B cell (primary cell): ENCODE measurements around the gene CR1L. TPM values are rescaled to one million over a fixed set of nuclear protein-coding genes. Genes with fewer than 3 reads are reported as not detected.

Experiments
- ATAC-seq: fragments of 200-7000 bp; cut with Tn5 transposase; one replicate; pipeline ENCODE4 v1.10.0; 2021; ENCODE audit warnings: low read depth, mild to moderate bottlenecking, moderate number of reproducible peaks, moderate library complexity
- CTCF ChIA-PET: fragments of 350-600 bp; sonication (Branson Sonifier 250); formaldehyde crosslinking; loops from one replicate; lab custom pipeline; 2021; ENCODE audit warnings: antibody characterized with exemption, inconsistent platforms; lab: Charles Lee
- POLR2A ChIA-PET: fragments of 350-600 bp; sonication (Branson Sonifier 250); formaldehyde crosslinking; loops from one replicate; lab custom pipeline; 2021; ENCODE audit warnings: antibody characterized with exemption; lab: Charles Lee
- DNase-seq: peaks from one replicate; pipeline ENCODE4 v3.0.0; 2013
- H2AFZ ChIP-seq: 2 replicates; pipeline ENCODE4 v1.6.1; 2012; ENCODE audit warnings: mild to moderate bottlenecking, low read depth, low read length; ENCODE audit not compliant: insufficient read depth, poor library complexity, severe bottlenecking
- H3K27ac ChIP-seq, 2 donors: 1 replicate in 1 of 2; 2 replicates in 1 of 2; pipeline ENCODE4 v1.5.1; 2012 to 2013; ENCODE audit warnings: low read length in 2 of 2, mild to moderate bottlenecking in 2 of 2, moderate library complexity in 1 of 2
- H3K27me3 ChIP-seq, 4 experiments: fragments of 200-600 bp in 1 of 4; sonication (generic) in 1 of 4; replicated peaks in 1 of 4; 1 replicate in 2 of 4; 2 replicates in 2 of 4; pipeline versions ENCODE4 v1.6.1 to v1.7.0; 2013 to 2016; ENCODE audit warnings: low read length in 3 of 4, mild to moderate bottlenecking in 2 of 4, mixed read lengths in 1 of 4, moderate library complexity in 1 of 4; ENCODE audit not compliant: insufficient read depth in 4 of 4, control insufficient read depth in 3 of 4; ENCODE audit errors: control extremely low read depth in 1 of 4
- H3K36me3 ChIP-seq, 2 experiments: replicated peaks in 1 of 2; 1 replicate in 1 of 2; 2 replicates in 1 of 2; pipeline versions ENCODE4 v1.6.1 to v1.7.1; 2013; ENCODE audit warnings: low read length in 1 of 2; ENCODE audit not compliant: insufficient read depth in 2 of 2, control insufficient read depth in 1 of 2; ENCODE audit errors: control extremely low read depth in 1 of 2, extremely low read depth in 1 of 2
- H3K4me1 ChIP-seq, 2 donors: fragments of 200-600 bp in 1 of 2; sonication (generic) in 1 of 2; 1 replicate in 1 of 2; 2 replicates in 1 of 2; pipeline versions ENCODE4 v1.5.1 to v1.6.1; 2013 to 2017; ENCODE audit warnings: low read length in 2 of 2; ENCODE audit not compliant: control insufficient read depth in 2 of 2, insufficient read depth in 2 of 2
- H3K4me2 ChIP-seq: replicated peaks from 2 replicates; pipeline ENCODE3; 2012; ENCODE audit warnings: mild to moderate bottlenecking, low read depth, low read length; ENCODE audit not compliant: poor library complexity, severe bottlenecking
- H3K4me3 ChIP-seq, 5 experiments: fragments of 200-600 bp in 1 of 5; sonication (generic) in 1 of 5; 1 replicate in 3 of 5; 2 replicates in 2 of 5; pipeline versions ENCODE4 v1.5.1 to v1.7.0; 2011 to 2016; ENCODE audit warnings: low read length in 4 of 5, mild to moderate bottlenecking in 4 of 5, low read depth in 2 of 5, control low read depth in 1 of 5, moderate library complexity in 1 of 5; ENCODE audit not compliant: insufficient read depth in 1 of 5; ENCODE audit errors: control extremely low read depth in 1 of 5, extremely low read depth in 1 of 5
- H3K79me2 ChIP-seq: fragments of 200-600 bp; sonication (generic); one replicate; pipeline ENCODE4 v1.6.0; 2016; ENCODE audit warnings: low read length; ENCODE audit not compliant: control insufficient read depth, insufficient read depth
- H3K9ac ChIP-seq: fragments of 200-600 bp; sonication (generic); 2 replicates; pipeline ENCODE4 v1.6.1; 2017; ENCODE audit warnings: mild to moderate bottlenecking, low read length, moderate library complexity
- H3K9me3 ChIP-seq, 3 donors: one replicate each; pipeline versions ENCODE4 v1.6.1 to v1.7.1; 2013; ENCODE audit warnings: low read length in 2 of 3; ENCODE audit not compliant: control insufficient read depth in 2 of 3, insufficient read depth in 1 of 3; ENCODE audit errors: control extremely low read depth in 1 of 3
- H4K20me1 ChIP-seq: 2 replicates; pipeline ENCODE4 v1.6.0; 2012; ENCODE audit warnings: mild to moderate bottlenecking, low read length; ENCODE audit not compliant: insufficient read depth, control insufficient read depth, poor library complexity, severe bottlenecking
- H3K27ac Mint-ChIP-seq: one replicate; pipeline ENCODE4 v1.8.0; 2021; ENCODE audit warnings: mixed read lengths
- H3K27me3 Mint-ChIP-seq: one replicate; pipeline ENCODE4 v1.8.0; 2021; ENCODE audit warnings: mixed read lengths
- H3K4me1 Mint-ChIP-seq: one replicate; pipeline ENCODE4 v1.8.0; 2021; ENCODE audit warnings: mixed read lengths
- H3K4me3 Mint-ChIP-seq: one replicate; pipeline ENCODE4 v1.8.0; 2021; ENCODE audit warnings: mixed read lengths
- H3K9me3 Mint-ChIP-seq: one replicate; pipeline ENCODE4 v1.8.0; 2022; ENCODE audit warnings: mixed read lengths; ENCODE audit not compliant: insufficient read depth
- EZH2 ChIP-seq: IDR thresholded peaks from 2 replicates; pipeline ENCODE4 v1.6.1; 2012; ENCODE audit warnings: borderline replicate concordance, low read depth, mild to moderate bottlenecking, moderate library complexity, low read length; ENCODE audit not compliant: insufficient read depth, poor library complexity, severe bottlenecking
- WGBS: methylation state at CpG from one replicate; pipeline ENCODE4 v1.1.5; 2013; ENCODE audit warnings: missing lambda C conversion rate; ENCODE audit not compliant: insufficient coverage; 5-methylcytosine and 5-hydroxymethylcytosine counted together
- intact Hi-C: fragments of 100-400 bp; cut with micrococcal nuclease; formaldehyde crosslinking; loops from one replicate; pipeline ENCODE4 v1.10.0; 2022
- polyA plus RNA-seq: library from polyadenylated mRNA; depleted of rRNA; stranded (reverse); fragments of >200 nt; gene quantifications from 2 replicates; pipeline ENCODE4 v1.2.3, GENCODE V29; 2012
- total RNA-seq, 2 donors: library from RNA; stranded (reverse); fragments of 120-200 nt in 1 of 2; gene quantifications; 1 replicate in 1 of 2; 2 replicates in 1 of 2; pipeline versions ENCODE4 v1.2.3 to v1.2.4, GENCODE V29; 2013 to 2022
- TF ChIP-seq, protein P1 (sequence below): fragments of 200-600 bp; IDR thresholded peaks from one replicate; pipeline ENCODE4 v1.8.0; 2022; ENCODE audit warnings: antibody characterized with exemption, mild to moderate bottlenecking

The CR1L gene
- total and polyA plus RNA-seq, 2 donors (not counting 1 experiment from before 2014, with no cell fraction given) = 0.07 to 0.59 TPM

DNA sequence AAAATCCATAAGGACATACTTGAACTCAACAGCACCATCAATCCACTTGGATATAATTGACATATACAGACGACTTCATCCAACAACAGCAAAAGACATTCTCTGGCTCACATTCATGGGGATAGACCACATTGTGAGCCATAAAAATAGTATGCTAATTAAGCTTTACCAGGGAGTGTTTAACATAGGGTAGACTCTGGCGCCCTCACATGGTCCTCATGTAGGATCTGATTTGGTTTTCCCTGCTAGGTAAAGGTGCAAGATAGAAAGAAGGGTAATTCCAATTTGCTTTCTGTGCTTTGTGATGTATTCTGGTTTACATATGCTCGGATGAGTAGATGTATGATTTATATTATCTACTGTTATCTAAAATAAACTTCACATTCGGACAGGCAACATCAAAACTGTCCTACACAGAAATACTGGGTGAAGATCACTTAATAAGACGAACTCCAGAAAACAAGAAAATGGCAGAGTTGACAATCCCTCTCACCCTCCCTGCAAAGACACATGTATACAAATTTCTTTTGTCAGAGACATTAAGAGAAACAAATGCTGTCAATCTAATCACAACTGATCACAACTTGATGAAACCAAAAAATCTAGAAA lies 27.7 kb downstream of the CR1L start:
- H3K27ac Mint-ChIP-seq = no peak overlapping the region
- Histone ChIP-seq H3K4me2 (no peak overlapping the region), H3K4me1 (peaks cover 21% of the 10 kb centered on the region in 2 donors), H4K20me1 (no peaks in the 10 kb centered on the region), H2AFZ (no peak overlapping the region), H3K4me3 (no peak overlapping the region), H3K9me3 (peaks cover 0 to 3% (median 0%) of the 10 kb centered on the region in 3 donors), H3K36me3 (no peaks in the 10 kb centered on the region), H3K27me3 (peaks cover 0 to 33% (median 25%) of the 10 kb centered on the region in 4 experiments), H3K9ac (no peak overlapping the region), H3K79me2 (no peaks in the 10 kb centered on the region), H3K27ac (no peak overlapping the region)
- DNase-seq (peak; percentile 37), ATAC-seq (no peak)
- H3K4me3 Mint-ChIP-seq = no peak overlapping the region
- H3K9me3 Mint-ChIP-seq = no peaks in the 10 kb centered on the region
- POLR2A ChIA-PET = no interaction called here
- intact Hi-C loops = no loop called here
- CTCF ChIA-PET = interaction anchor here (0.9 to 1.8 kb wide), 7 partner anchors 18 to 213 kb away, joined by 3 to 9 read pairs (median 4); no protein-coding TSS in a partner anchor
- peaks cover 13% of the 10 kb centered on the region for H3K4me1 Mint-ChIP-seq
- TF ChIP-seq, protein P1, sequence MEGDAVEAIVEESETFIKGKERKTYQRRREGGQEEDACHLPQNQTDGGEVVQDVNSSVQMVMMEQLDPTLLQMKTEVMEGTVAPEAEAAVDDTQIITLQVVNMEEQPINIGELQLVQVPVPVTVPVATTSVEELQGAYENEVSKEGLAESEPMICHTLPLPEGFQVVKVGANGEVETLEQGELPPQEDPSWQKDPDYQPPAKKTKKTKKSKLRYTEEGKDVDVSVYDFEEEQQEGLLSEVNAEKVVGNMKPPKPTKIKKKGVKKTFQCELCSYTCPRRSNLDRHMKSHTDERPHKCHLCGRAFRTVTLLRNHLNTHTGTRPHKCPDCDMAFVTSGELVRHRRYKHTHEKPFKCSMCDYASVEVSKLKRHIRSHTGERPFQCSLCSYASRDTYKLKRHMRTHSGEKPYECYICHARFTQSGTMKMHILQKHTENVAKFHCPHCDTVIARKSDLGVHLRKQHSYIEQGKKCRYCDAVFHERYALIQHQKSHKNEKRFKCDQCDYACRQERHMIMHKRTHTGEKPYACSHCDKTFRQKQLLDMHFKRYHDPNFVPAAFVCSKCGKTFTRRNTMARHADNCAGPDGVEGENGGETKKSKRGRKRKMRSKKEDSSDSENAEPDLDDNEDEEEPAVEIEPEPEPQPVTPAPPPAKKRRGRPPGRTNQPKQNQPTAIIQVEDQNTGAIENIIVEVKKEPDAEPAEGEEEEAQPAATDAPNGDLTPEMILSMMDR = peak; percentile 39
- TF ChIP-seq EZH2 = no peak
- H3K27me3 Mint-ChIP-seq = peaks cover 34% of the 10 kb centered on the region
- 50% methylated on average over 2 of the region's 5 CpGs for WGBS

DNA sequence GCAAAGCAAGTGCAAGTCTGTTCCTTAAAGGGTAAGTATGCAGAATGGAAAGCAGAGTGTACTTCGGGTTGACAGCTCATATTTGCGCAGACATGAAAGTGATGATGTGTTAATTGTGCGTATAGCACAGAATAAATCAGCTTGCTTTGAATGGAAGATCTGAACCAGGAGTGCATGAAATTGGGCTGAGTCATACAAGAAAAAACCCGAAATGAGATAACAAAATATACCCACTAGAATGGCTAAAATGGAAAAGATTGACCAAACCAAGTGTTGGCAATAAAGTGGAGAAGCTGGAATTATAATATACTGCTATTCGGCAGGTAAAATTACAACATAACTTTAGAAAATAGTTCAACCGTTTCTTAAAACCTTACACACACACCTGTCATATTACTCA lies 28.5 kb downstream of the CR1L start:
- Histone ChIP-seq H3K27me3 (peaks cover 0 to 27% (median 19%) of the 10 kb centered on the region in 4 experiments), H3K4me1 (peaks cover 21% of the 10 kb centered on the region in 2 donors)

More for the DNA sequence above, 28.5 kb downstream of the CR1L start:
- Histone ChIP-seq H4K20me1 (no peaks in the 10 kb centered on the region), H3K27ac (no peak overlapping the region), H3K79me2 (no peaks in the 10 kb centered on the region), H3K36me3 (no peaks in the 10 kb centered on the region), H3K4me3 (no peak overlapping the region), H3K9me3 (peaks cover 0 to 3% (median 0%) of the 10 kb centered on the region in 3 donors), H2AFZ (no peak overlapping the region), H3K9ac (no peak overlapping the region), H3K4me2 (no peak overlapping the region)
- ChIA-PET CTCF (interaction anchor here (0.9 to 1.8 kb wide), 5 partner anchors 19 to 212 kb away, joined by 3 to 9 read pairs (median 4); no protein-coding TSS in a partner anchor), POLR2A (no interaction called here)
- Mint-ChIP-seq H3K27me3 (peaks cover 26% of the 10 kb centered on the region), H3K4me3 (no peak overlapping the region), H3K27ac (no peak overlapping the region), H3K9me3 (no peaks in the 10 kb centered on the region), H3K4me1 (peaks cover 13% of the 10 kb centered on the region)
- intact Hi-C loops = no loop called here
- no peak for TF ChIP-seq EZH2
- TF ChIP-seq, protein P1 = no peak
- WGBS = 93% methylated on average over 2 of the region's 6 CpGs
- DNase-seq (no peak), ATAC-seq (no peak)
